HG02981 (cell line): ENCODE data around the gene SHLD3.
"Not testable (repeated sequence)": the region's sequence is repeated elsewhere in the genome, so short reads cannot be mapped to it uniquely, and the experiment has no call there.

Experiments used
- ATAC-seq: cut with Tn5 transposase; IDR thresholded peaks from one replicate; pipeline ENCODE4 v1.9.1; 2021; ENCODE audit warnings: mild to moderate bottlenecking, moderate library complexity; ENCODE audit not compliant: unreplicated experiment

The SHLD3 gene

GRCh38 chr5:65674749-65675148 lies 49.9 kb downstream of the SHLD3 start:
- no peak for ATAC-seq

- ATAC-seq = not testable (repeated sequence)
Measured at GRCh38 chr5:65676056-65676455, 51.2 kb downstream of the SHLD3 start.
